K562 (cell line): Measurements from ENCODE around the gene DYNLT2B.

Experiments
- ARNT ChIP-seq, 2 experiments: fragments of 450-650 bp; IDR thresholded peaks; 2 replicates each; pipeline ENCODE4 v1.6.1; 2016; ENCODE audit warnings: mild to moderate bottlenecking in 1 of 2
- BHLHE40 ChIP-seq: IDR thresholded peaks from 2 replicates; pipeline ENCODE4 v1.6.1; 2011; ENCODE audit warnings: low read length, improper control_type of control experiment
- CHD2 ChIP-seq: IDR thresholded peaks from 2 replicates; pipeline ENCODE4 v1.6.1; 2011; ENCODE audit warnings: low read depth, low read length
- FOXP1 ChIP-seq: sonication (generic); formaldehyde crosslinking; IDR thresholded peaks from 2 replicates; pipeline ENCODE4 v1.8.0; 2022; ENCODE audit warnings: mild to moderate bottlenecking, missing genetic modification reagents
- GATA2 ChIP-seq: sonication (generic); formaldehyde crosslinking; IDR thresholded peaks from 2 replicates; pipeline ENCODE4 v1.4.0; 2020; ENCODE audit warnings: mild to moderate bottlenecking, missing genetic modification reagents
- NCOA2 ChIP-seq, 2 experiments: fragments of 450-650 bp; IDR thresholded peaks; 2 replicates each; pipeline ENCODE4 v1.6.1; 2018; ENCODE audit warnings: mild to moderate bottlenecking in 2 of 2, moderate library complexity in 1 of 2; ENCODE audit not compliant: partially characterized antibody in 2 of 2
- POLR2A ChIP-seq: fragments of 450-650 bp; conservative IDR thresholded peaks from 2 replicates; pipeline ENCODE4 v1.6.1; 2016
- POLR2AphosphoS5 ChIP-seq: IDR thresholded peaks from 2 replicates; pipeline ENCODE4 v1.6.1; 2011; ENCODE audit warnings: mild to moderate bottlenecking, low read depth, low read length, moderate library complexity; ENCODE audit not compliant: control insufficient read depth, insufficient read depth
- ZNF316 ChIP-seq: fragments of 450-650 bp; IDR thresholded peaks from 2 replicates; pipeline ENCODE4 v1.6.1; 2016
- ZNF766 ChIP-seq: fragments of 200-800 bp; sonication (Bioruptor generic); conservative IDR thresholded peaks from 2 replicates; pipeline ENCODE4 v1.6.1; 2016; ENCODE audit warnings: missing genetic modification characterization, missing compliant biosample characterization
- TF ChIP-seq, protein P1 (sequence below): sonication (generic); formaldehyde crosslinking; IDR thresholded peaks from 2 replicates; pipeline ENCODE4 v1.5.0; 2020; ENCODE audit warnings: missing genetic modification reagents
- TF ChIP-seq, protein P2 (sequence below), 2 experiments: fragments of 450-650 bp; IDR thresholded peaks; 2 replicates each; pipeline ENCODE4 v1.6.1; 2016; ENCODE audit warnings: mild to moderate bottlenecking in 2 of 2, borderline replicate concordance in 1 of 2, low read depth in 1 of 2, moderate library complexity in 1 of 2
- TF ChIP-seq, protein P3 (sequence below): sonication (generic); formaldehyde crosslinking; IDR thresholded peaks from 2 replicates; pipeline ENCODE4 v1.8.1; 2022; ENCODE audit warnings: missing genetic modification reagents
- TF ChIP-seq, protein P4 (sequence below): fragments of 450-650 bp; IDR thresholded peaks from 2 replicates; pipeline ENCODE4 v1.6.1; 2016; ENCODE audit warnings: low read depth

DNA sequence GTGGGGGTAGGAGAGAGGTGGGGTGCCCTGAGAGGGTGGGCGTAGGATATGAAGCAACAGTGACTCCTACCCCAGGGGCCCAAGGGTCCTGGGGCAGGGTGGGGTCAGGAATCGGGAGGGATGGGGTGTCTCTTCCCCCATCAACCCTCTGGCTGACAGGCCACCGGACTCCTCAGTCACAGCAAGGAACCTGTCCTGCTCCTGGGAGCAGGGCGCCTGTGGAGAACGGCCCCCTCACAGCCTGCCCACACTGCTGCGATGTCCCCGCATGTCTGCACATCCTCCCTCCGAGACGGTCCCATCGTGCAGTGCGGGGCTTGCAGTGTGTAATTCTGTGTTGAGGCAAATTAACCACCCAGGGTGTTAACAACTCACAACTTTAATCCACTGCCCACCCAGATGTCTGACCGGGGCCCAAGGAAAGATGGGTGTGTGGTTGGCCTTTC, 17.5 kb upstream of the DYNLT2B start:
- TF ChIP-seq, protein P1, sequence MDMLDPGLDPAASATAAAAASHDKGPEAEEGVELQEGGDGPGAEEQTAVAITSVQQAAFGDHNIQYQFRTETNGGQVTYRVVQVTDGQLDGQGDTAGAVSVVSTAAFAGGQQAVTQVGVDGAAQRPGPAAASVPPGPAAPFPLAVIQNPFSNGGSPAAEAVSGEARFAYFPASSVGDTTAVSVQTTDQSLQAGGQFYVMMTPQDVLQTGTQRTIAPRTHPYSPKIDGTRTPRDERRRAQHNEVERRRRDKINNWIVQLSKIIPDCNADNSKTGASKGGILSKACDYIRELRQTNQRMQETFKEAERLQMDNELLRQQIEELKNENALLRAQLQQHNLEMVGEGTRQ (CRISPR knock-in tag), result no peak
- TF ChIP-seq ZNF316 (no peak), ARNT (IDR thresholded peaks at IDR 0.05) (no peak), POLR2AphosphoS5 (no peak), NCOA2 (IDR thresholded peaks at IDR 0.05; ENCODE audit: partially characterized antibody in 2 of 2) (no peak), GATA2 (CRISPR knock-in tag) (no peak), ZNF766 (CRISPR knock-in tag) (no peak), CHD2 (no peak), BHLHE40 (no peak), FOXP1 (CRISPR knock-in tag) (no peak), POLR2A (no peak; the same call in 1 of the 2 replicates)
- TF ChIP-seq, protein P2, sequence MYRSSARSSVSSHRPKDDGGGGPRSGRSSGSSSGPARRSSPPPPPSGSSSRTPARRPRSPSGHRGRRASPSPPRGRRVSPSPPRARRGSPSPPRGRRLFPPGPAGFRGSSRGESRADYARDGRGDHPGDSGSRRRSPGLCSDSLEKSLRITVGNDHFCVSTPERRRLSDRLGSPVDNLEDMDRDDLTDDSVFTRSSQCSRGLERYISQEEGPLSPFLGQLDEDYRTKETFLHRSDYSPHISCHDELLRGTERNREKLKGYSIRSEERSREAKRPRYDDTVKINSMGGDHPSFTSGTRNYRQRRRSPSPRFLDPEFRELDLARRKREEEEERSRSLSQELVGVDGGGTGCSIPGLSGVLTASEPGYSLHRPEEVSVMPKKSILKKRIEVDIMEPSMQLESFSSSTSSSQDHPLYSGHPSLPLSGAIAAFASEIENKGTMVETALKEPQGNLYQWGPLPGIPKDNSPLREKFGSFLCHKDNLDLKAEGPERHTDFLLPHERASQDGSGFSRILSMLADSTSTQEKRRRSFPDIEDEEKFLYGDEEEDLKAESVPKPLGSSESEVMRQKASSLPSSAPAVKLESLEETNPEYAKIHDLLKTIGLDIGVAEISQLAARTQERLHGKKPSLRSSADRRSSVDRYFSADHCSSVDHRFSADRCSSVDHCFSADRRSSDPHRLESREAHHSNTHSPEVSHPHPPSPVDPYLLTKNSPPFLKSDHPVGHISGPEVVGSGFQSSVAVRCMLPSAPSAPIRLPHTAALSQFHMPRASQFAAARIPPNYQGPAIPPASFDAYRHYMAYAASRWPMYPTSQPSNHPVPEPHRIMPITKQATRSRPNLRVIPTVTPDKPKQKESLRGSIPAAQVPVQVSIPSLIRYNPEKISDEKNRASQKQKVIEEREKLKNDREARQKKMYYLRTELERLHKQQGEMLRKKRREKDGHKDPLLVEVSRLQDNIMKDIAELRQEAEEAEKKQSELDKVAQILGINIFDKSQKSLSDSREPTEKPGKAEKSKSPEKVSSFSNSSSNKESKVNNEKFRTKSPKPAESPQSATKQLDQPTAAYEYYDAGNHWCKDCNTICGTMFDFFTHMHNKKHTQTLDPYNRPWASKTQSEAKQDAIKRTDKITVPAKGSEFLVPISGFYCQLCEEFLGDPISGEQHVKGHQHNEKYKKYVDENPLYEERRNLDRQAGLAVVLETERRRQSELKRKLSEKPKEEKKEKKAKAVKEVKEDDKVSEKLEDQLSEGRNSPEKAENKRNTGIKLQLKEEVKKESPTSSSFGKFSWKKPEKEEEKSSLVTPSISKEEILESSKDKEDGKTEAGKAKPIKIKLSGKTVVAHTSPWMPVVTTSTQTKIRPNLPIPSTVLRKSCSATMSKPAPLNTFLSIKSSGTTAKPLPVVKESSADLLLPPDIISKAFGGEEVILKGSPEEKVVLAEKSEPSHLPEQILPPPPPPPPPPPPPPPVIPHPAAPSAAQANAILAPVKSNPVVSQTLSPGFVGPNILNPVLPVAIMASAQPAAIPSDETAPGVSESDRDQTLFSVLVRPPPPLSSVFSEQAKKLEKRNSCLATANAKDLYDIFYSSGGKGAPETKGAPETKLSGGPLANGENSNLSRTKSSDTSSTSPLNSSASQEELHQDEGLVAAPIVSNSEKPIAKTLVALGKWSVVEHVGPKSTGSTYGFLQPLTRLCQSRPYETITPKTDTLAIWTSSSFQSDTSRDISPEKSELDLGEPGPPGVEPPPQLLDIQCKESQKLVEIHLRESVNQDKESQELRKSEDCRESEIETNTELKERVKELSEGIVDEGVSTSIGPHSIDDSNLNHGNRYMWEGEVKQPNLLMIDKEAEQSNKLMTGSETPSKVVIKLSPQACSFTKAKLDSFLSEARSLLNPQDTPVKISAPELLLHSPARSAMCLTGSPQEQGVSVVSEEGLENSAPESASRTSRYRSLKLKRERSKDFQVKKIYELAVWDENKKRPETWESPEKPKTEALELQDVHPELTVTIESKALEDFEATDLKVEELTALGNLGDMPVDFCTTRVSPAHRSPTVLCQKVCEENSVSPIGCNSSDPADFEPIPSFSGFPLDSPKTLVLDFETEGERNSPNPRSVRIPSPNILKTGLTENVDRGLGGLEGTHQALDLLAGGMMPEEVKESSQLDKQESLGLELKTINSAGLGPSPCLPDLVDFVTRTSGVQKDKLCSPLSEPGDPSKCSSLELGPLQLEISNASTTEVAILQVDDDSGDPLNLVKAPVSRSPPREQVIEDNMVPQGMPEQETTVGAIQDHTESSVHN (IDR thresholded peaks at IDR 0.05; ENCODE audit: borderline replicate concordance in 1 of 2, low read depth in 1 of 2), result no peak
- TF ChIP-seq, protein P3, sequence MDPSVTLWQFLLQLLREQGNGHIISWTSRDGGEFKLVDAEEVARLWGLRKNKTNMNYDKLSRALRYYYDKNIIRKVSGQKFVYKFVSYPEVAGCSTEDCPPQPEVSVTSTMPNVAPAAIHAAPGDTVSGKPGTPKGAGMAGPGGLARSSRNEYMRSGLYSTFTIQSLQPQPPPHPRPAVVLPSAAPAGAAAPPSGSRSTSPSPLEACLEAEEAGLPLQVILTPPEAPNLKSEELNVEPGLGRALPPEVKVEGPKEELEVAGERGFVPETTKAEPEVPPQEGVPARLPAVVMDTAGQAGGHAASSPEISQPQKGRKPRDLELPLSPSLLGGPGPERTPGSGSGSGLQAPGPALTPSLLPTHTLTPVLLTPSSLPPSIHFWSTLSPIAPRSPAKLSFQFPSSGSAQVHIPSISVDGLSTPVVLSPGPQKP (CRISPR knock-in tag), result no peak
- TF ChIP-seq, protein P4, sequence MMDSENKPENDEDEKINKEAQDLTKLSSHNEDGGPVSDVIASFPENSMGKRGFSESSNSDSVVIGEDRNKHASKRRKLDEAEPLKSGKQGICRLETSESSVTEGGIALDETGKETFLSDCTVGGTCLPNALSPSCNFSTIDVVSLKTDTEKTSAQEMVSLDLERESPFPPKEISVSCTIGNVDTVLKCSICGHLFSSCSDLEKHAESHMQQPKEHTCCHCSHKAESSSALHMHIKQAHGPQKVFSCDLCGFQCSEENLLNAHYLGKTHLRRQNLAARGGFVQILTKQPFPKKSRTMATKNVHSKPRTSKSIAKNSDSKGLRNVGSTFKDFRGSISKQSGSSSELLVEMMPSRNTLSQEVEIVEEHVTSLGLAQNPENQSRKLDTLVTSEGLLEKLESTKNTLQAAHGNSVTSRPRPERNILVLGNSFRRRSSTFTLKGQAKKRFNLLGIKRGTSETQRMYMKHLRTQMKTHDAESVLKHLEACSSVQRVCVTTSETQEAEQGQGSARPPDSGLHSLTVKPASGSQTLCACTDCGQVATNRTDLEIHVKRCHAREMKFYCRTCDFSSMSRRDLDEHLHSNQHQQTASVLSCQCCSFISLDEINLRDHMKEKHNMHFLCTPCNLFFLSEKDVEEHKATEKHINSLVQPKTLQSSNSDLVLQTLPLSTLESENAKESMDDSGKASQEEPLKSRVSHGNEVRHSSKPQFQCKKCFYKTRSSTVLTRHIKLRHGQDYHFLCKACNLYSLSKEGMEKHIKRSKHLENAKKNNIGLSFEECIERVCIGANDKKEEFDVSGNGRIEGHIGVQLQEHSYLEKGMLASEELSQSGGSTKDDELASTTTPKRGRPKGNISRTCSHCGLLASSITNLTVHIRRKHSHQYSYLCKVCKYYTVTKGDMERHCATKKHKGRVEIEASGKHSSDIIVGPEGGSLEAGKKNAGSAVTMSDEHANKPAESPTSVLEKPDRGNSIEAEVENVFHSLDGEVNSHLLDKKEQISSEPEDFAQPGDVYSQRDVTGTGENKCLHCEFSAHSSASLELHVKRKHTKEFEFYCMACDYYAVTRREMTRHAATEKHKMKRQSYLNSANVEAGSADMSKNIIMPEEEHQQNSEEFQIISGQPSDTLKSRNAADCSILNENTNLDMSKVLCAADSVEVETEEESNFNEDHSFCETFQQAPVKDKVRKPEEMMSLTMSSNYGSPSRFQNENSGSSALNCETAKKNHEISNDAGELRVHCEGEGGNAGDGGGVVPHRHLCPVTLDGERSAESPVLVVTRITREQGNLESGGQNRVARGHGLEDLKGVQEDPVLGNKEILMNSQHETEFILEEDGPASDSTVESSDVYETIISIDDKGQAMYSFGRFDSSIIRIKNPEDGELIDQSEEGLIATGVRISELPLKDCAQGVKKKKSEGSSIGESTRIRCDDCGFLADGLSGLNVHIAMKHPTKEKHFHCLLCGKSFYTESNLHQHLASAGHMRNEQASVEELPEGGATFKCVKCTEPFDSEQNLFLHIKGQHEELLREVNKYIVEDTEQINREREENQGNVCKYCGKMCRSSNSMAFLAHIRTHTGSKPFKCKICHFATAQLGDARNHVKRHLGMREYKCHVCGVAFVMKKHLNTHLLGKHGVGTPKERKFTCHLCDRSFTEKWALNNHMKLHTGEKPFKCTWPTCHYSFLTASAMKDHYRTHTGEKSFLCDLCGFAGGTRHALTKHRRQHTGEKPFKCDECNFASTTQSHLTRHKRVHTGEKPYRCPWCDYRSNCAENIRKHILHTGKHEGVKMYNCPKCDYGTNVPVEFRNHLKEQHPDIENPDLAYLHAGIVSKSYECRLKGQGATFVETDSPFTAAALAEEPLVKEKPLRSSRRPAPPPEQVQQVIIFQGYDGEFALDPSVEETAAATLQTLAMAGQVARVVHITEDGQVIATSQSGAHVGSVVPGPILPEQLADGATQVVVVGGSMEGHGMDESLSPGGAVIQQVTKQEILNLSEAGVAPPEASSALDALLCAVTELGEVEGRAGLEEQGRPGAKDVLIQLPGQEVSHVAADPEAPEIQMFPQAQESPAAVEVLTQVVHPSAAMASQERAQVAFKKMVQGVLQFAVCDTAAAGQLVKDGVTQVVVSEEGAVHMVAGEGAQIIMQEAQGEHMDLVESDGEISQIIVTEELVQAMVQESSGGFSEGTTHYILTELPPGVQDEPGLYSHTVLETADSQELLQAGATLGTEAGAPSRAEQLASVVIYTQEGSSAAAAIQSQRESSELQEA, result no peak
